ENCODE data around the gene GSTA2.
A peak's percentile ranks its signal among the peaks of the same experiment; 100 is the strongest.
"Not testable (repeated sequence)": the region's sequence is repeated elsewhere in the genome, so short reads cannot be mapped to it uniquely, and the experiment has no call there.

GSTA2 gene

GRCh38 chr6:52759085-52759484 lies 4.2 kb downstream of the GSTA2 start:
- no peak for DNase-seq

- not testable (repeated sequence) for DNase-seq
Observed at GRCh38 chr6:52757651-52758338, 5.5 kb downstream of the GSTA2 start.

GRCh38 chr6:52754443-52754842 lies 8.8 kb downstream of the GSTA2 start:
- DNase-seq, result no peak

- DNase-seq, result not testable (repeated sequence)
Observed at GRCh38 chr6:52753137-52753536, 10.1 kb downstream of the GSTA2 start.

GRCh38 chr6:52752310-52752709 lies 11.0 kb downstream of the GSTA2 start:
- no peak for DNase-seq

- DNase-seq, result no peak
Observed at GRCh38 chr6:52749556-52750152, 13.6 kb downstream of the GSTA2 start.

- DNase-seq, result not testable (repeated sequence)
Observed at GRCh38 chr6:52747301-52747700, 16.0 kb downstream of the GSTA2 start.

GRCh38 chr6:52746213-52746612 lies 17.1 kb downstream of the GSTA2 start:
- no peak for DNase-seq

GRCh38 chr6:52745764-52746201 lies 17.5 kb downstream of the GSTA2 start:
- DNase-seq, result no peak

GRCh38 chr6:52741872-52742271 lies 21.4 kb downstream of the GSTA2 start:
- DNase-seq, result no peak

- no peak for DNase-seq
Observed at GRCh38 chr6:52739627-52740026, 23.6 kb downstream of the GSTA2 start.

- no peak for DNase-seq
Observed at GRCh38 chr6:52739134-52739533, 24.1 kb downstream of the GSTA2 start.

- DNase-seq, result no peak
Observed at GRCh38 chr6:52736145-52736544, 27.1 kb downstream of the GSTA2 start.

GRCh38 chr6:52735071-52735470 lies 28.2 kb downstream of the GSTA2 start:
- no peak for DNase-seq

GRCh38 chr6:52734072-52734471 lies 29.2 kb downstream of the GSTA2 start:
- DNase-seq, result no peak

- DNase-seq, result no peak
Observed at GRCh38 chr6:52733172-52733571, 30.1 kb downstream of the GSTA2 start.

- DNase-seq, result no peak
Observed at GRCh38 chr6:52731719-52732118, 31.6 kb downstream of the GSTA2 start.

- DNase-seq, result no peak
Observed at GRCh38 chr6:52729576-52729975, 33.7 kb downstream of the GSTA2 start.

GRCh38 chr6:52728394-52728793 lies 34.9 kb downstream of the GSTA2 start:
- DNase-seq, result no peak

GRCh38 chr6:52727908-52728307 lies 35.4 kb downstream of the GSTA2 start:
- DNase-seq, result no peak

- DNase-seq, result no peak
Observed at GRCh38 chr6:52726741-52727535, 36.3 kb downstream of the GSTA2 start.

GRCh38 chr6:52726193-52726542 lies 37.1 kb downstream of the GSTA2 start:
- DNase-seq, result no peak

- DNase-seq, result peak; percentile 85
Observed at GRCh38 chr6:52725535-52726192, 37.6 kb downstream of the GSTA2 start.

- DNase-seq, result no peak
Observed at GRCh38 chr6:52725143-52725534, 38.1 kb downstream of the GSTA2 start.

Data from NCI-H748 treated with DMSO at 0.1 percent for 48 hours (cell line).